SW 1271 (cell line): ENCODE data around the gene ARPC3.
"Not testable (repeated sequence)": the region's sequence is repeated elsewhere in the genome, so short reads cannot be mapped to it uniquely, and the experiment has no call there.

Experiments
- DNase-seq, 2 experiments: peaks; one replicate each; lab custom pipeline; 2025; lab: John Stamatoyannopoulos, UW

ARPC3 gene

GRCh38 chr12:110417113-110417512, 33.0 kb downstream of the ARPC3 start:
- DNase-seq = not testable (repeated sequence)

GRCh38 chr12:110410086-110410485, 40.1 kb downstream of the ARPC3 start:
- not testable (repeated sequence) for DNase-seq

- DNase-seq = not testable (repeated sequence)
Observed at GRCh38 chr12:110405126-110405662, 44.9 kb downstream of the ARPC3 start.

- DNase-seq = peak; percentile 52 to 81
Observed at GRCh38 chr12:110403976-110404682, 46.0 kb downstream of the ARPC3 start.

GRCh38 chr12:110403146-110403975, 46.8 kb downstream of the ARPC3 start, which contains the start of gene ANAPC7:
ANAPC7 (minus strand) TSS chr12:110403708; CDS start chr12:110403627, 81 bp downstream.
- DNase-seq = peak; percentile 66 to 91
